GM19351 (cell line): ENCODE results near the gene RASGRP1.

ENCODE experiments used
- ATAC-seq: cut with Tn5 transposase; IDR thresholded peaks from one replicate; pipeline ENCODE4 v1.9.1; 2021; ENCODE audit warnings: mild to moderate bottlenecking, moderate library complexity; ENCODE audit not compliant: unreplicated experiment

Gene RASGRP1

DNA sequence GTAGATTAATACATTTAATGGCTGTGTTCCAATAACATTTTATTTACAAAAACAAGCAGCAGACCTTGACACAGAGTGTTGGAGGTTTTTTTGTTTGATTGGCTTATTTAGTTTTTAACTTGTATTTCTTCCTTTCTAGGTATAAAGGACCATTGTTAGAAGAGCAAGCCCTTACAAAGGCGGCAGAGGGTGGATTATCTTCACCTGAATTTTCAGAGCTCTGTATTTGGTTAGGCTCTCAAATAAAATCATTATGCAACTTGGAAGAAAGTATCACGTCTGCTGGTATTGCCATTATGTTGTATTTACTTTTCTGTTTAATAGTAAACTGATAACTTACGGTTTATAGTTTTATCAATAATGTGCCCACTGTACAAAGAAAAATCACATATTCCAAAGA is 100.7 kb downstream of the RASGRP1 start:
- ATAC-seq: no peak

DNA sequence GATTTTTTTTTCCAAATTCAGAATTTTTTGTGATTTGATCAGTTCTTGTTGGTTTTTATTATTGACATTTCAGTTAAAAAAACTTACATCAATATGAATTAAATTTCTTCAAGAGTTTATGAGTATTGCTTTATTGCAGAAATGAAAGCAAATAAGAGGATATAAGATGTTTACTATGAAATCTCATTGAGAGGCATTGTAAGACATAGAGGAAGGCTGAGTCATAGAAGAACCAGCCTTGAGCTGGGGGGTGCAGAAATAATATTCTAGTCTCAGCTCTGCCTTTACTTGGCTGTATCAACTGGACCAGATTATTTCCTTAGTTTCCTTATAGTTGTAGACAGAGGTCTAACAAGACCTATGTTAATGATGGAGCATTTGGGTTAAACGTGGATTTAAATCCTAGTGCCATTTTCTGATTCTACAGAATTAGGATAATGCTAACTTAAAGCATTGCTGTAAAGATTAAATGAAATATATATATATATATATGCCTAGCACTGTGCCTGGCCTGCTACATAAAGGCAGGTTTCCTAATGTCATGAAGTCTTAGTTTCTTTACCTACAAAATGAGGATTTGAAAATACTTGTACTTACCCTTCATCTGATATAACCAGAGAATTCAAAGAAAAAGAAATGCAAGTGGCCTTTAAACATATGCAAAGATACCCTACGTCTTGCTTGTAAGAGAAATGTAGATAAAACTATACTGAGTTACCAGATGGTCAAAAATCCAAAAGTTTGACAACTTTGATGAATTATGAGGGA is 103.4 kb downstream of the RASGRP1 start:
- ATAC-seq: peak; percentile 94

DNA sequence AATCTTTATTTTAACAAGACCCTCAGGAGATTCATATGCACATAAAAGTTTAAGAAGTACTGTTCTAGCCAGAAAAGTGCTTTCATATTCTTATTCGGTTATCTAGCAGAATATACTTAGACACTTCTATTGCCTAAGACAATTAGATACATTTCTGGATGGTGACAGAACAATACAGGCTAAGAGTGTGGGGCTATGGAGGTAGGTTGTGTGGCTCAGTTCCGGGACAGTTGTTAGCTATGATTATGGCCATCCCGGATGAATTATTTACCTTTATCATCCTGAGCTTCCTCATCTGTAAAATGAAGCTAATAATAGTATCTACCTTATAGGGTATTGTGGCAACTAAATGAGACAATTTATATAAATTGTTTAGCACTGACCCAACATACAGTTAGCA is 104.1 kb downstream of the RASGRP1 start:
- no peak for ATAC-seq

DNA sequence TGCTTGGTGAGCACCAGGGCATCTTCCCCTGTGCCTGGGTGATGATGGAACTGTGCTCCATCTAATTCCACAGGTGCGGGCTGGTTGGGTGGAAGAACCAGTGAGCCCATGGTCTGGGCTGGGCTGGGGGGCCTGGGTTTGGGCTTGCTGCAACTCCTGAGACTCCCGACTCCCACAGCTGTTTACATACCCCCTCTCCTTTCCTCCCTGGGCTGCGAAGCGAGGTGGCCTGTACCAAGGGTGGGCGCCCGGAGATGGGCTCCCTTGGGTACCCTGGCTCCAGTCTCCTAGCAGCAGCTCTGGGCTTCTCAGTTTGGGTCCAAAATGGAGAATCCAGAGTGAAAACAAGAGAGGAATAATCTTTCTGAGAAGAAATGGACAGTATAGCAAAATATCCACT is 105.1 kb downstream of the RASGRP1 start:
- no peak for ATAC-seq

- ATAC-seq: no peak
These were observed 106.0 kb downstream of the RASGRP1 start for GRCh38 chr15:38458646-38459045.

- no peak for ATAC-seq
These were observed 109.5 kb downstream of the RASGRP1 start for GRCh38 chr15:38455092-38455491.

DNA sequence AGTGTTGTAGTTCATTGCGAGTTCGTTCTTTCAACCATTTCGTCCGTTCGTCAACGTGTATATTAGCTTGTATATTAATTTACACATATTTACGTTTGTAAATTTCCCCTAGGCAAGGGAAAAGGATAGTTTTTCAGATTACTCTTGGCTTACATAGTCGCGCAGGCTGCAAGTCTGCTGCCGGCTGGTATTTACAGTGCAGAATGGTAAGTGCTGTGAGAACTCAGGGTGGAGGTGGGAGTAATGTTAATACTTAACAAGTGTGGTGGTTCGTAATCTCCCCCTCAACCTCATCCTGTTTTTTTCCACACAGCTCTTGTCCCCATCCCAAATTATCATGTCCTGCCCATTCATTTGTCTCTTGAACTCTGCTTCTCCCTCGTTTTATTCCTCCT is 109.9 kb downstream of the RASGRP1 start:
- no peak for ATAC-seq

- ATAC-seq: peak; percentile 88
These were observed 110.5 kb downstream of the RASGRP1 start, which contains the start of gene FAM98B for GRCh38 chr15:38453971-38454695. FAM98B (plus strand) TSS chr15:38454127; CDS start chr15:38454162, 35 bp downstream.

GRCh38 chr15:38441130-38441519 is 123.5 kb downstream of the RASGRP1 start:
- no peak for ATAC-seq

GRCh38 chr15:38440353-38441129 is 124.1 kb downstream of the RASGRP1 start:
- ATAC-seq: peak; percentile 88
